ENCODE data around the gene KCTD16.

KCTD16 gene

GRCh38 chr5:144370273-144370672 lies 199.6 kb downstream of the KCTD16 start:
- no peak for TF ChIP-seq CTCF (IDR thresholded peaks at IDR 0.05; ENCODE audit: control extremely low read depth, extremely low read depth, low read depth, missing control alignments)
- DNase-seq (ENCODE audit: extremely low spot score): no peak
- ChIA-PET CTCF (interaction anchor here (1.3 kb wide), 1 partner anchor 19 kb away, joined by 3 read pairs; no protein-coding TSS in a partner anchor), POLR2A (no interaction called here)

- POLR2A ChIA-PET: no interaction called here
- no peak for DNase-seq (ENCODE audit: extremely low spot score)
- CTCF ChIA-PET: interaction anchor here (1.2 kb wide), 1 partner anchor 16 kb away, joined by 3 read pairs; no protein-coding TSS in a partner anchor
- TF ChIP-seq CTCF (IDR thresholded peaks at IDR 0.05; ENCODE audit: control extremely low read depth, extremely low read depth, low read depth, missing control alignments): no peak
These were observed 204.0 kb downstream of the KCTD16 start for GRCh38 chr5:144374637-144375036.

- no peak for DNase-seq (ENCODE audit: extremely low spot score)
- ChIA-PET POLR2A (no interaction called here), CTCF (no interaction called here)
- no peak for TF ChIP-seq CTCF (IDR thresholded peaks at IDR 0.05; ENCODE audit: control extremely low read depth, extremely low read depth, low read depth, missing control alignments)
These were observed 206.5 kb downstream of the KCTD16 start for GRCh38 chr5:144377207-144377606.

- TF ChIP-seq CTCF (IDR thresholded peaks at IDR 0.05; ENCODE audit: control extremely low read depth, extremely low read depth, low read depth, missing control alignments): no peak
- POLR2A ChIA-PET: no interaction called here
- no peak for DNase-seq (ENCODE audit: extremely low spot score)
- CTCF ChIA-PET: no interaction called here
These were observed 208.0 kb downstream of the KCTD16 start for GRCh38 chr5:144378681-144379080.

GRCh38 chr5:144385597-144385996 lies 214.9 kb downstream of the KCTD16 start:
- CTCF ChIA-PET: no interaction called here
- DNase-seq (ENCODE audit: extremely low spot score): no peak
- POLR2A ChIA-PET: no interaction called here
- TF ChIP-seq CTCF (IDR thresholded peaks at IDR 0.05; ENCODE audit: control extremely low read depth, extremely low read depth, low read depth, missing control alignments): no peak

- ChIA-PET POLR2A (no interaction called here), CTCF (interaction anchor here (0.6 to 1.3 kb wide), 2 partner anchors 16 to 1558 kb away, joined by 3 read pairs; no protein-coding TSS in a partner anchor)
- DNase-seq (ENCODE audit: extremely low spot score): no peak
- TF ChIP-seq CTCF (IDR thresholded peaks at IDR 0.05; ENCODE audit: control extremely low read depth, extremely low read depth, low read depth, missing control alignments): no peak
These were observed 215.6 kb downstream of the KCTD16 start for GRCh38 chr5:144386315-144386714.

GRCh38 chr5:144390133-144390532 lies 219.5 kb downstream of the KCTD16 start:
- TF ChIP-seq CTCF (IDR thresholded peaks at IDR 0.05; ENCODE audit: control extremely low read depth, extremely low read depth, low read depth, missing control alignments): no peak
- POLR2A ChIA-PET: no interaction called here
- CTCF ChIA-PET: interaction anchor here (1.8 kb wide), 1 partner anchor 20 kb away, joined by 3 read pairs; no protein-coding TSS in a partner anchor
- DNase-seq (ENCODE audit: extremely low spot score): no peak

Measured in GM10248 (cell line).